ENCODE measurements around the gene THRSP. TPM values are rescaled to one million over a fixed set of nuclear protein-coding genes. Genes with fewer than 3 reads are reported as not detected.

The THRSP gene
- total RNA-seq, 4 donors from 2014 or later: 24.8 to 228 (median 81.8) TPM

- no peak for TF ChIP-seq CTCF (IDR thresholded peaks at IDR 0.05; ENCODE audit: low read depth)
Measured at GRCh38 chr11:78050964-78051831, 12.5 kb upstream of the THRSP start.

- TF ChIP-seq CTCF (IDR thresholded peaks at IDR 0.05; ENCODE audit: low read depth): no peak
Measured at GRCh38 chr11:78054971-78055370, 8.7 kb upstream of the THRSP start.

GRCh38 chr11:78056093-78056492 lies 7.6 kb upstream of the THRSP start:
- TF ChIP-seq CTCF (IDR thresholded peaks at IDR 0.05; ENCODE audit: low read depth): no peak

GRCh38 chr11:78057462-78058055 lies 6.1 kb upstream of the THRSP start:
- no peak for TF ChIP-seq CTCF (IDR thresholded peaks at IDR 0.05; ENCODE audit: low read depth)

- TF ChIP-seq CTCF (IDR thresholded peaks at IDR 0.05; ENCODE audit: low read depth): no peak
Measured at GRCh38 chr11:78060533-78060932, 3.1 kb upstream of the THRSP start.

GRCh38 chr11:78061088-78061920 lies 2.4 kb upstream of the THRSP start:
- no peak for TF ChIP-seq CTCF (IDR thresholded peaks at IDR 0.05; ENCODE audit: low read depth)

GRCh38 chr11:78061921-78062311 lies 1.7 kb upstream of the THRSP start:
- no peak for TF ChIP-seq CTCF (IDR thresholded peaks at IDR 0.05; ENCODE audit: low read depth)

All from subcutaneous adipose tissue (tissue), 4 donors.